Measurements from ENCODE around the gene GRB14. TPM values are rescaled to one million over a fixed set of nuclear protein-coding genes. Genes with fewer than 3 reads are reported as not detected.

GRB14 gene
- total and polyA plus RNA-seq, 2 of the 13 experiments (the other 11 are each of a cell fraction or from before 2014, with no cell fraction given): 4.6 to 5.8 TPM

GRCh38 chr2:164522561-164522981 is 98.7 kb downstream of the GRB14 start:
- H3K4me2 ChIP-seq (ENCODE audit: low read depth, low read length): no peak overlapping the region
- intact Hi-C loops (cut with micrococcal nuclease; ENCODE audit: unreplicated experiment) (no loop called here), in situ Hi-C loops (cut with HindIII; ENCODE audit: extremely low pct_ligation_motif_present, low pct_unique_long_range_greater_than_20kb) (no loop called here)
- H3K27me3 ChIP-seq (ENCODE audit: control insufficient read depth in 1 of 2, insufficient read depth in 2 of 2, low read length in 2 of 2): no peaks in the 10 kb centered on the region
- no peaks in the 10 kb centered on the region for H3K36me3 ChIP-seq (replicated peaks in 1 of 2; ENCODE audit: control insufficient read depth in 1 of 2, insufficient read depth in 2 of 2, low read length in 2 of 2)
- no peaks in the 10 kb centered on the region for H3K79me2 ChIP-seq (ENCODE audit: insufficient read depth, low read length)
- H3K27ac ChIP-seq (ENCODE audit: extremely low read length, insufficient read depth, low read length): no peak overlapping the region
- POLR2A ChIA-PET: no interaction called here
- TF ChIP-seq ZNF331 (CRISPR knock-in tag; IDR thresholded peaks at IDR 0.05): no peak
- H4K20me1 ChIP-seq (ENCODE audit: insufficient read depth, low read length): no peaks in the 10 kb centered on the region
- no peak overlapping the region for H3K4me3 ChIP-seq (replicated peaks in 1 of 3; ENCODE audit: insufficient read depth in 1 of 3, low read depth in 2 of 3, low read length in 3 of 3)
- no peak for FAIRE-seq
- CTCF ChIA-PET (ENCODE audit: low intra/inter-chr PET ratio, low total read pairs): no interaction called here
- no peak for ATAC-seq
- H2AFZ ChIP-seq (ENCODE audit: low read length): no peak overlapping the region
- BruUV-seq (replicated peaks): no TSS peak
- H3K9me3 ChIP-seq (ENCODE audit: low read length): peaks cover 21% of the 10 kb centered on the region
- H3K9ac ChIP-seq (ENCODE audit: insufficient read depth, low read depth, low read length): no peak overlapping the region
- no peaks in the 10 kb centered on the region for H3K4me1 ChIP-seq (ENCODE audit: insufficient read depth, low read length)
- WGBS (ENCODE audit: low lambda C conversion rate): 95% methylated on average over 3 of the region's 3 CpGs
- DNase-seq (ENCODE audit: low spot score): no peak

- H4K20me1 ChIP-seq (ENCODE audit: insufficient read depth, low read length): no peaks in the 10 kb centered on the region
- BruUV-seq (replicated peaks): no TSS peak
- in situ Hi-C loops (cut with HindIII; ENCODE audit: extremely low pct_ligation_motif_present, low pct_unique_long_range_greater_than_20kb) (no loop called here), intact Hi-C loops (cut with micrococcal nuclease; ENCODE audit: unreplicated experiment) (no loop called here)
- peaks cover 25% of the 10 kb centered on the region for H3K4me1 ChIP-seq (ENCODE audit: insufficient read depth, low read length)
- H3K4me2 ChIP-seq (ENCODE audit: low read depth, low read length): no peak overlapping the region
- no peak for FAIRE-seq
- H3K27me3 ChIP-seq (ENCODE audit: control insufficient read depth in 1 of 2, insufficient read depth in 2 of 2, low read length in 2 of 2): no peaks in the 10 kb centered on the region
- DNase-seq (ENCODE audit: low spot score): no peak
- ChIA-PET POLR2A (no interaction called here), CTCF (ENCODE audit: low intra/inter-chr PET ratio, low total read pairs) (no interaction called here)
- WGBS (ENCODE audit: low lambda C conversion rate): 74% methylated on average over 2 of the region's 2 CpGs
- H3K36me3 ChIP-seq (replicated peaks in 1 of 2; ENCODE audit: control insufficient read depth in 1 of 2, insufficient read depth in 2 of 2, low read length in 2 of 2): no peaks in the 10 kb centered on the region
- ATAC-seq: no peak
- no peak overlapping the region for H3K4me3 ChIP-seq (replicated peaks in 1 of 3; ENCODE audit: insufficient read depth in 1 of 3, low read depth in 2 of 3, low read length in 3 of 3)
- H3K9me3 ChIP-seq (ENCODE audit: low read length): peaks cover 42% of the 10 kb centered on the region
- no peak overlapping the region for H3K27ac ChIP-seq (ENCODE audit: extremely low read length, insufficient read depth, low read length)
- no peaks in the 10 kb centered on the region for H3K79me2 ChIP-seq (ENCODE audit: insufficient read depth, low read length)
- no peak for TF ChIP-seq ZSCAN20 (CRISPR knock-in tag; IDR thresholded peaks at IDR 0.05; ENCODE audit: borderline replicate concordance)
- no peak for TF ChIP-seq ZNF841 (CRISPR knock-in tag; IDR thresholded peaks at IDR 0.05; ENCODE audit: borderline replicate concordance)
- TF ChIP-seq, protein P1, sequence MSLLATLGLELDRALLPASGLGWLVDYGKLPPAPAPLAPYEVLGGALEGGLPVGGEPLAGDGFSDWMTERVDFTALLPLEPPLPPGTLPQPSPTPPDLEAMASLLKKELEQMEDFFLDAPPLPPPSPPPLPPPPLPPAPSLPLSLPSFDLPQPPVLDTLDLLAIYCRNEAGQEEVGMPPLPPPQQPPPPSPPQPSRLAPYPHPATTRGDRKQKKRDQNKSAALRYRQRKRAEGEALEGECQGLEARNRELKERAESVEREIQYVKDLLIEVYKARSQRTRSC (CRISPR knock-in tag; IDR thresholded peaks at IDR 0.05; ENCODE audit: low read depth): no peak
- TF ChIP-seq NBN (conservative IDR thresholded peaks at IDR 0.05): no peak
- TF ChIP-seq HNRNPK (IDR thresholded peaks at IDR 0.05; ENCODE audit: low read depth, low read length, poor library complexity, severe bottlenecking): no peak
- peak; percentile 99 for TF ChIP-seq ZNF160 (CRISPR knock-in tag; IDR thresholded peaks at IDR 0.05)
- TF ChIP-seq, protein P2, sequence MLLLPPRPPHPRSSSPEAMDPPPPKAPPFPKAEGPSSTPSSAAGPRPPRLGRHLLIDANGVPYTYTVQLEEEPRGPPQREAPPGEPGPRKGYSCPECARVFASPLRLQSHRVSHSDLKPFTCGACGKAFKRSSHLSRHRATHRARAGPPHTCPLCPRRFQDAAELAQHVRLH (CRISPR knock-in tag; IDR thresholded peaks at IDR 0.05; ENCODE audit: borderline replicate concordance, low read depth): no peak
- TF ChIP-seq, protein P3, sequence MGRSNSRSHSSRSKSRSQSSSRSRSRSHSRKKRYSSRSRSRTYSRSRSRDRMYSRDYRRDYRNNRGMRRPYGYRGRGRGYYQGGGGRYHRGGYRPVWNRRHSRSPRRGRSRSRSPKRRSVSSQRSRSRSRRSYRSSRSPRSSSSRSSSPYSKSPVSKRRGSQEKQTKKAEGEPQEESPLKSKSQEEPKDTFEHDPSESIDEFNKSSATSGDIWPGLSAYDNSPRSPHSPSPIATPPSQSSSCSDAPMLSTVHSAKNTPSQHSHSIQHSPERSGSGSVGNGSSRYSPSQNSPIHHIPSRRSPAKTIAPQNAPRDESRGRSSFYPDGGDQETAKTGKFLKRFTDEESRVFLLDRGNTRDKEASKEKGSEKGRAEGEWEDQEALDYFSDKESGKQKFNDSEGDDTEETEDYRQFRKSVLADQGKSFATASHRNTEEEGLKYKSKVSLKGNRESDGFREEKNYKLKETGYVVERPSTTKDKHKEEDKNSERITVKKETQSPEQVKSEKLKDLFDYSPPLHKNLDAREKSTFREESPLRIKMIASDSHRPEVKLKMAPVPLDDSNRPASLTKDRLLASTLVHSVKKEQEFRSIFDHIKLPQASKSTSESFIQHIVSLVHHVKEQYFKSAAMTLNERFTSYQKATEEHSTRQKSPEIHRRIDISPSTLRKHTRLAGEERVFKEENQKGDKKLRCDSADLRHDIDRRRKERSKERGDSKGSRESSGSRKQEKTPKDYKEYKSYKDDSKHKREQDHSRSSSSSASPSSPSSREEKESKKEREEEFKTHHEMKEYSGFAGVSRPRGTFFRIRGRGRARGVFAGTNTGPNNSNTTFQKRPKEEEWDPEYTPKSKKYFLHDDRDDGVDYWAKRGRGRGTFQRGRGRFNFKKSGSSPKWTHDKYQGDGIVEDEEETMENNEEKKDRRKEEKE (IDR thresholded peaks at IDR 0.05): no peak
- H3K9ac ChIP-seq (ENCODE audit: insufficient read depth, low read depth, low read length): no peak overlapping the region
- no peak overlapping the region for H2AFZ ChIP-seq (ENCODE audit: low read length)
Observed at GRCh38 chr2:164515734-164516133, 105.5 kb downstream of the GRB14 start.
